Measurements from ENCODE around the gene SPNS3. TPM values are rescaled to one million over a fixed set of nuclear protein-coding genes. Genes with fewer than 3 reads are reported as not detected.

The SPNS3 gene
- total and polyA plus RNA-seq, 7 donors = 0.09 TPM; not detected in 6

GRCh38 chr17:4488989-4489595, 55.4 kb downstream of the SPNS3 start:
- intact Hi-C loops (cut with DNase I) = no loop called here

GRCh38 chr17:4490109-4490591, 56.4 kb downstream of the SPNS3 start:
- DNase-seq (no peak), ATAC-seq (no peak)
- Histone ChIP-seq H3K4me1 (no peaks in the 10 kb centered on the region), H3K36me3 (ENCODE audit: insufficient read depth in 1 of 2, low read depth in 1 of 2) (no peaks in the 10 kb centered on the region), H3K4me3 (no peak overlapping the region), H3K9me3 (no peaks in the 10 kb centered on the region), H3K27me3 (ENCODE audit: insufficient read depth in 3 of 3, low read length in 2 of 3) (no peaks in the 10 kb centered on the region), H3K27ac (no peak overlapping the region)
- intact Hi-C loops (cut with DNase I) = no loop called here
- WGBS, 3 donors = 79 to 86% (median 81%) methylated on average over 9 of the region's 9 CpGs
- TF ChIP-seq CTCF (IDR thresholded peaks at IDR 0.05) = no peak

More at GRCh38 chr17:4488989-4489595, 55.4 kb downstream of the SPNS3 start:
- H3K27ac ChIP-seq = no peak overlapping the region
- H3K4me3 ChIP-seq = no peak overlapping the region
- WGBS, 3 donors = 62 to 75% (median 69%) methylated on average over 13 to 15 of the region's 15 CpGs
- H3K27me3 ChIP-seq (ENCODE audit: insufficient read depth in 3 of 3, low read length in 2 of 3) = no peaks in the 10 kb centered on the region
- no peak for TF ChIP-seq CTCF (IDR thresholded peaks at IDR 0.05)
- no peaks in the 10 kb centered on the region for H3K9me3 ChIP-seq
- H3K36me3 ChIP-seq (ENCODE audit: insufficient read depth in 1 of 2, low read depth in 1 of 2) = no peaks in the 10 kb centered on the region
- H3K4me1 ChIP-seq = no peaks in the 10 kb centered on the region
- DNase-seq = no peak
- ATAC-seq = peak in 3 of 4 donors; percentile 40 to 70 (median 44)

- Histone ChIP-seq H3K4me1 (no peaks in the 10 kb centered on the region), H3K4me3 (no peak overlapping the region), H3K36me3 (ENCODE audit: insufficient read depth in 1 of 2, low read depth in 1 of 2) (no peaks in the 10 kb centered on the region), H3K9me3 (no peaks in the 10 kb centered on the region), H3K27ac (no peak overlapping the region), H3K27me3 (ENCODE audit: insufficient read depth in 3 of 3, low read length in 2 of 3) (no peaks in the 10 kb centered on the region)
- DNase-seq = no peak
- ATAC-seq = no peak
- WGBS, 3 donors = 80 to 86% (median 86%) methylated on average over 7 of the region's 7 CpGs
- intact Hi-C loops (cut with DNase I) = no loop called here
- no peak for TF ChIP-seq CTCF (IDR thresholded peaks at IDR 0.05)
Observed at GRCh38 chr17:4490637-4491061, 56.9 kb downstream of the SPNS3 start.

GRCh38 chr17:4492721-4493561, 59.2 kb downstream of the SPNS3 start:
- intact Hi-C loops (cut with DNase I) = no loop called here
- TF ChIP-seq CTCF (IDR thresholded peaks at IDR 0.05) = no peak
- DNase-seq = no peak
- Histone ChIP-seq H3K9me3 (no peaks in the 10 kb centered on the region), H3K27me3 (ENCODE audit: insufficient read depth in 3 of 3, low read length in 2 of 3) (no peaks in the 10 kb centered on the region), H3K36me3 (ENCODE audit: insufficient read depth in 1 of 2, low read depth in 1 of 2) (no peaks in the 10 kb centered on the region), H3K4me3 (no peak overlapping the region), H3K4me1 (no peaks in the 10 kb centered on the region), H3K27ac (no peak overlapping the region)
- 49 to 56% (median 52%) methylated on average over 20 of the region's 20 CpGs for WGBS, 3 donors
- no peak for ATAC-seq

Measured in psoas muscle (tissue), 8 donors.